GM10266 (cell line): ENCODE results near the gene SPPL2C.

Experiments
- DNase-seq: peaks from one replicate; pipeline ENCODE4 v3.0.0; 2012; ENCODE audit errors: extremely low spot score
- CTCF ChIP-seq: IDR thresholded peaks from 2 replicates; pipeline ENCODE4 v1.5.1; 2012; ENCODE audit warnings: mild to moderate bottlenecking, low read depth; ENCODE audit not compliant: control insufficient read depth, insufficient read depth; ENCODE audit errors: missing control alignments

The SPPL2C gene

GRCh38 chr17:45837603-45838002 lies 7.1 kb upstream of the SPPL2C start:
- no peak for TF ChIP-seq CTCF

GRCh38 chr17:45838751-45839295 lies 5.9 kb upstream of the SPPL2C start:
- DNase-seq: no peak
- no peak for TF ChIP-seq CTCF

More at GRCh38 chr17:45837603-45838002, 7.1 kb upstream of the SPPL2C start:
- no peak for DNase-seq

GRCh38 chr17:45839442-45839841 lies 5.2 kb upstream of the SPPL2C start:
- no peak for DNase-seq
- no peak for TF ChIP-seq CTCF

- no peak for DNase-seq
- TF ChIP-seq CTCF: no peak
These were observed 3.5 kb upstream of the SPPL2C start for GRCh38 chr17:45841186-45841585.

GRCh38 chr17:45841883-45842525 lies 2.7 kb upstream of the SPPL2C start:
- no peak for DNase-seq
- no peak for TF ChIP-seq CTCF

GRCh38 chr17:45843722-45844121 lies 959 bp upstream of the SPPL2C start:
- no peak for TF ChIP-seq CTCF
- no peak for DNase-seq

- no peak for DNase-seq
- TF ChIP-seq CTCF: no peak
These were observed 900 bp downstream of the SPPL2C start for GRCh38 chr17:45845376-45846185.
